HL-60 (cell line): Measurements from ENCODE around the gene UBXN7.

Experiments used
- CTCF ChIP-seq: IDR thresholded peaks from one replicate; pipeline ENCODE4 v1.5.1; 2011; ENCODE audit warnings: low read length, control low read depth, inconsistent platforms; ENCODE audit not compliant: insufficient read depth
- REST ChIP-seq: IDR thresholded peaks from 2 replicates; pipeline ENCODE4 v1.6.1; 2012; ENCODE audit warnings: low read depth; ENCODE audit not compliant: insufficient replicate concordance

GRCh38 chr3:196399485-196399945 is 32.7 kb downstream of the UBXN7 start:
- no peak for TF ChIP-seq CTCF
- TF ChIP-seq REST, result no peak
